Measurements from ENCODE around the gene GSTA2.
"Not testable (repeated sequence)": the region's sequence is repeated elsewhere in the genome, so short reads cannot be mapped to it uniquely, and the experiment has no call there.

GSTA2 gene

DNA sequence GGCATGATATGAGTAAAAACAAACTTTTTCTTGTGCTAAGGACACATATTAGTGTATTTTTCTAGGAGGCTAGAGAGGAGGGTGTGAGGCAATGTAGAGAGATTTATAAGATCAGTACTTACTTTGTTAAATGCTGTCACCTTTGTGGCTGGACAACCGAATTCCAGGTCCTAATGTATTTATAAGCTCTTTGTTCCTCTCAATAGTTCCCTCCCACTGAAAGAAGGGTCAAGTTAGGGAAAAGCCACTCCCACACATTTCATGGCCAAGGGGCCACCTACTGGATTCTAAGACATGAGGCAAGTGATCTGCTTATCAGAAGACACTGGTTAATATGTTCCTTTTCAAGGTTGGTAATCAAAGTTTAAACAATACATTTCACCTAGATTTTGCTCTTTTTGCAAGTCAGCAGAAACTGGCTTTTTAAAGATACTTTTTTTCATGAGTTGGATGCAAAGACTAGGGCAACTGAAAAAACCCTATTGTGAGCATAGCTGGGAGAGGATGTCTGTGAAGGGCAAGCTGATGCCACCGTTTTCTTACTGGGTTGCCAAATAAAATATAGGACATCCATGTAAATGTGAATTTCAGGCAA, at the start of gene GSTA2:
Gene GSTA2 (minus strand): TSS at position 154 of the 595 bp plus-strand sequence. CDS start 5,528 bp downstream, outside the sequence.
- not testable (repeated sequence) for DNase-seq

DNA sequence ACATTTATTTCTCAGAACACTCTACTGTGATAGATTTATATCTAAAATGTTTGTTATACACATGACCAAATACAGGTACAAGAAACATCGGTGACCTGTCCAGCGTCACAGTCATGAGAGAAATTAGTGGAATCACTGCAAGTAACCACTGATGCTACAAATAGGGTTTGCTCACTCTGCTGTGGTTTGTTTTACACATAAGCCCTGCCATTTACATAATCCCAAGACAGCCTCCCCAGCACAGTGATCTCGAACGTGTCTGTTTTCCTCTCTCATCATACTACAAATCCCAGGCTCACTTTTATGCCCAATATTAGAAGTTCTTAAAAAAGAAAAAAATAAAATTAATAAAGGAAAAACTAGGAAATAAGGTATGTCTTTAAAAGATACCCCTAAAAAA, 46.5 kb upstream of the GSTA2 start:
- not testable (repeated sequence) for DNase-seq

DNA sequence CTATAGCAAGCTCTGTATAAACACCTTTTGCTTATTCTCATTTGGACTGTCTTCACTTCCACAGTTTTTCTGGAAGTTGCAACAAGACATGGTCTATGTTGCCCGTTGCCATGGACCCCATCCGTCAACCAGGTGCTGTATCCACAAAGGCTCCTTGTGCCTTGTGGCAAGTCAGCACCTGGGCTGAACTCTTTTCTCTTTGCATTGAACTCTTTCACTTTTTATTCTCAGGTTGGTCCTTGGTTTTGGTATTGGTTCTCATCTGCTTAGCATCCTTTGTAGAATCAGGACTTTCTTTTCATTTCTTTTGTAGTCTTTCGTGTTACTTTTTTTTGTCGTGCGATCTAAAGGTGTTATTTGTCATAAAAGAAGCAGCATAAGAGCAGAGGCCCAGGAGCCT, 45.4 kb upstream of the GSTA2 start:
- no peak for DNase-seq

DNA sequence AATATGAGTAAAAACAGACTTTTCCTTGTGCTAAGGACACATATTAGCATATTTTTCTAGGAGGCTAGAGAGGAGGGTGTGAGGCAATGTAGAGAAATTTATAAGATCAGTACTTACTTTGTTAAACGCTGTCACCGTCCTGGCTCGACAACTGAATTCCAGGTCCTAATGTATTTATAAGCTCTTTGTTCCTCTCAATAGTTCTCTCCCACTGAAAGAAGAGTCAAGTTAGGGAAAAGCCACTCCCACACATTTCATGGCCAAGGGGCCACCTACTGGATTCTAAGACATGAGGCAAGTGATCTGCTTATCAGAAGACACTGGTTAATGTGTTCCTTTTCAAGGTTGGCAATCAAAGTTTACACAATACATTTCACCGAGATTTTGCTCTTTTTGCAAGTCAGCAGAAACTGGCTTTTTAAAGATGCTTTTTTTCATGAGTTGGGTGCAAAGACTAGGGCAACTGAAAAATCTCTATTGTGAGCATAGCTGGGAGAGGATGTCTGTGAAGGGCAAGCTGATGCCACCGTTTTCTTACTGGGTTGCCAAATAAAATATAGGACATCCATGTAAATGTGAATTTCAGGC, 40.5 kb upstream of the GSTA2 start, which contains the start of gene GSTA1:
Gene GSTA1 (minus strand): TSS at position 149 of the 588 bp plus-strand sequence. CDS start 4,549 bp downstream, outside the sequence.
- DNase-seq: not testable (repeated sequence)

DNA sequence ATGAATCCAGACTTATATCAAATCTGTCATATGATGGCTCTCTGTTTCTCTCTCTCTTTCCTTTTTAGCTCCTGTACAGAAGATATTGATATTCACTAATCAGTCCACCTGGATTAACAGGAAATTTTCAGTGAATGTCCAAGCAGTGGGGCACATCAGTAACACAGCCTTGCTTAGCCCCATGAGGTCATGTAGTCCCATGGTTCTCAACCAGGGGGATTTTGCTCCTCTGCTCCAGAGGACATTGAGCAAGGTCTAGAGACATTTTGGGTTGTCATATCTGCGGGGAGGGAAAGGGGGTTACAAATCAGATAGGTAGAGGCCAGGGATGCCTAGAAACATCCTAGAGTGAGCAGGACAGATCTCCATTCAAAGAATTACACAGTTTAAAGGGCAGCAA, 39.5 kb upstream of the GSTA2 start:
- no peak for DNase-seq

DNA sequence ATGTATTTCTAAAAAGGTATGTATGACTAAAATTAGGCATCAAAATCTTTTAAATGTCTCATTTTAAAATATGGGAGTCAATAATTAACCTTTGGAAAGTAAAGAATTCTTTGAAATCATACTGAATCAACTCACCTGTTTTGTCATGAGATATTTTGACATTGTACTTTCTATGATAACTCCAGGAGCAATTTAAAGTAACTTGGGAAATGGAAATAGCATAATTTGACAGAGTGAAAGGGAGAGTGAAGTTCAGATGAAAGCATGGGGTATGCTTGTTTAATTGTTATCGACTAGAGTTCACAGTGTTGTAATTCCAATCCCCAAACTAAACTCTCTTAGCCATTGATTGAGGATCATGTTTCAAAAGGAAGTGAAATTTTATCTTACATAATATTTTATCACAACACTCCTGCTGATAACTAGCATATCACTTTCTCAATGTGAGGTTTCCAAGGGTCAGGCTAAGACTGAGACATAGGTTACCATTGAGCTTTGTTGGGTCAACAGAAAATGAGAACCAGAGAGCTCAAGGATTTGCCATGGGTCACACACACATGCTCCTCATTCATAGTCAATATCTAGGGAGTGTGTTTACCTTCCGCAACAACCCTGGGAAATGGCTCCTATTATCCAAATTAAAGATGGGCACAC, 38.0 kb upstream of the GSTA2 start:
- DNase-seq: no peak

DNA sequence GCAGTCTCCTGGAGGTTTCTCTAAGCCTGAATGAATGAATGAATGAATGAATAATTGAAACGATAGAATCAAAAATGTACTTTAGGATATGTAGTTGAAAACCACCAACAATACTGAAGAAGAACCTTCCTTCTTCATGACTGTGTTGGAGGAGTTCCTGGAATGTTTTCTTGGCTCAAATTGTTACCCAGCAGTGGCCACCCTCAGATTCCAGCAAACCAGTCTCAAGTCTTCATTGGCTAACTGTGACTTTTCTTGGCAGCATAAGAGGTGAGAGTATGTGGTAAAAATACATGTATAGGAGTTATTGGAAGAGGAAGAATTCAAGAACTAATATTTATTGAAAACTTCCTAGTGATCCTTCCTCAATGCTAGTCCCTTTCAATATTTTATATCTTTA, 36.0 kb upstream of the GSTA2 start:
- DNase-seq: not testable (repeated sequence)

DNA sequence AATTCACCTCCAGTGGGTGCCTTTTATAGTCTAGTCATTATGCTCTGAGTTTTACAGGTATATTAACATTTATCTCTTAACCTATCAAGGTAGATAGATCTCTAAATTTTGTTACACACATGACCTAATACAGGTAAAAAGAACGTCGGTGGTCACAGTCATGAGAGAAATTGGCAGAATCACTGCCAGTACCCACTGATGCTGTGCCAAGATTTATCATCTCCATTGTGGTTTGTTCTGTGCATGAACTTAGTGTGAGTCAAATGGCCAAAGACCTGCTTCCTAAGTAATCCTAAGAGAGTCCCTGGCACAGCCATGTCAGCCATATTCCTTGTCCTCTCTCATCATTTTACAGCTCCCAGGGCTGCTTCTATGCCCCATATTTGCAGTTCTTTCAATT, 31.1 kb upstream of the GSTA2 start:
- not testable (repeated sequence) for DNase-seq

DNA sequence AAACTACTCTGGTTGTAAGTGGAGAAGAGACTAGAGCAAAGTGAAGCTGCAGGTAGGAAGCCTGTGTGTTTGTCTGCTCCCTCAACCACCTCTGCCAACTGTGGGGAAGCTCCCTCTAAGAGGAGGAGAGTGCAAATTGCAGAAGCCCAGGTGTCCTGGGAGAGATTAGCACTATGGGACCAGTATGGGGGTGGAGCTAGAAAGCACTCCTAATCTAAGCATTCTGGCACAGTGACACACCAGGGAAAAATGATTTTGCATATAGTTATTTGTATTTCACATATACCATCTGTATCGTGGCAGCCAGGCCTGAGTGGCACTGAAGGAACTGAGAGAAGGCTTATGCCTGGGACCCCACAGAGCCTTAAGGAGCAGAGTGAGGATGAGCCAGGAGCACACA, 27.6 kb upstream of the GSTA2 start:
- DNase-seq: no peak

DNA sequence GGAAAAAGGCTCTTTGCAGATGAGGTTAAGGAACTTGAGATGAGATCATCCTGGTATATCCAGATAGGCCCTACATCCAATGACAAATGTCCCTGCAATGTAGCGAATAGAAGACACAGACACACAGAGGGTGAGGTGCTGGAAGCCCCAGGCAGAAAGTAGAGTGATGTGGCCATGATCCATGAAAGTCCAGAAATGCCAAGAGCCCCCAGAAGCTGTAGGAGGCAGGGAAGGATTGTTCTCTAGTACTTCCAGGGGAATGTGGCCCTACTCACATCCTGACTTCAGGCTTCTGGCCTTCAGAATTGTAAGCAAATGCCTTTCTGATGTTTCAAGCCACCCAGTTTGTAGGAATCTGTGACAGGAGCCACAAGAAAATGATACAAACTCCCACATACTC, 26.4 kb upstream of the GSTA2 start:
- not testable (repeated sequence) for DNase-seq

DNA sequence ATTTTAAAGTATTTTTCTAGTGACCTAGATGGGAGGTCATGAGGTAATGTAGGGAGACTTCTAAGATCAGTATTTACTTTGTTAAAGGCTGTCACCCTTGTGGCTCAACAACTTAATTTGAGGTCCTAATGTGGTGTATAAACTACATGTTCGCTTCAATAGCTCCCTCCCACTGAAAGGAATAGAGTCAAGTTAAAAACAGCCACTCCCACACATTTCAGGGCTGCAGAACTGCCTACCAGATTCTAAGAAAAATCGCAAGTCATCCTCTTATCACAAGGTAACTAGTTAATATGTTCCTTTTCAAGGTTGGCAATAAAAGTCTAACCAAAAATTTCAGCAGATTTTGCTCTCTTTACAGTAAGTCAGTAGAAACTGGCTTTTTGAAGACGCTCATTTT, 25.2 kb upstream of the GSTA2 start:
- no peak for DNase-seq

DNA sequence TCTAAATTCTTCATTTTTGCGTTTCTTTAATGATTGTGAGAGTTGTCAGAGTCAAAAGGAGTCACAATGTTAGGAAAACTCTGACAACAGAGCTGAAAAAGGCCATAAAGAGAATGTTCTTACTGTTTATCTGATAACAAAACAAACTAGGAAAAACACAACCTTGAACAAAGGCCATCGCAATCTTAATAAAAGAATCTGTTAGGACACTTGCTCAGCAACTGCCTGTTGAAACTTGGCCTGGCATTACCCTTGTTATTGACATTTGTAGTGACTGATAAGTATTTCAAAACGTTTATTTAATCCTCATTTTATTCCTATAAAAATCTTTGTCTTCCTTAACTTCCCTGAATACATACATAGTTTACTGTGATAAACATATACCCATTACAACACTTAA, 24.6 kb upstream of the GSTA2 start:
- DNase-seq: no peak

DNA sequence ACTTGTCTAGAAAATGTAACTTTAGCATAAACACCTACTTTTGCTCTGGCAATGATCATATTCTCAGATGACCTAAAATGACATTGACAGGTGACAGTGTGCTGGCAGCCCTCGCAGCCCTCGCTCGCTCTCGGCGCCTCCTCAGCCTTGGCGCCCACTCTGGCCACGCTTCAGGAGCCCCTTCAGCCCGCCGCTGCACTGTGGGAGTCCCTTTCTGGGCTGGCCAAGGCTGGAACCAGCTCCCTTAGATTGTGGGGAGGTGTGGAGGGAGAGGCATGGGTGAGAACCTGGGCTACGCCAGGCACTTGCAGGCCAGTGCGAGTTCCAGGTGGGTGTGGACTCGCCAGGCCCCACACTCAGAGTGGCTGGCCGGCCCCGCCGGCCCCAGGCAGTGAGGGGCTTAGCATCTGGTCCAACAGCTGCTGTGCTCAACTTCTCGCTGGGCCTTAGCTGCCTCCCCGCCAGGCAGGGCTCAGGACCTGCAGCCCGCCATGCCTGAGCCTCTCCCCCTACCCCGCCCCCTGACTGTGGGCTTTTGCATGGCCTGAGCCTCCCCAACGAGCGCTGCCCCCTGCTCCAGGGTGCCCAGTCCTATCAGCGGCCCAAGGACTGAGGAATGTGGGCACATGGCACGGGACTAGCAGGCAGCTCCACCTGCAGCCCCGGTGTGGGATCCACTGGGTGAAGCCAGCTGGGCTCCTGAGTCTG, 23.1 kb upstream of the GSTA2 start:
- no peak for DNase-seq

DNA sequence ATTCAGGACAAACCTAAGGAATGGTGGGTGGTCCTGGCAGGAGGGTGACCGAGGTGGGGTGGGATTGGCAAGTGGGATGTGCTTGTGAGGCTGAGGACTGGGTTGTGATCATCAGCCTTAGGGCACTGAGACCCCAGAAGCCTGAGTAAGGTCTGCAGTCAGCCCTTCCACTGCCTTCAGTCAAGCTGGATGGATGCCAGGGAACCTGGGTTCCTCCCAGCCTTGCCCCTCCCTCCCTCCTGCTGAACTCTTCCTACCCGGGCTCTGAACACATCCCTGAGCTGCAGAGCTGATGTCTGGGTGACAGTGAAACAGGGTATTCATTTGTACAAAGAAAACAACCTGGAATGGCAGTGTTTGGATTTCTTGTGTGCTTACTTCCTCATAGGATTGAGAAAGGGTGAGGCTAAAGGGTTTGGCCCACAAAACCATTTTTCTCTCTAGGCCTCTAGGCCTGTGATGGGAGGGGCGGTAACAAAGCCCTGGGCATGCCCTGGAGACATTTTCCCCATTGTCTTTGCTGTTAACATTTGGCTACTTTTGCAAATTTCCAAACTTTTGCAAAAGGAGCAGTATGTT, 19.5 kb upstream of the GSTA2 start:
- not testable (repeated sequence) for DNase-seq

DNA sequence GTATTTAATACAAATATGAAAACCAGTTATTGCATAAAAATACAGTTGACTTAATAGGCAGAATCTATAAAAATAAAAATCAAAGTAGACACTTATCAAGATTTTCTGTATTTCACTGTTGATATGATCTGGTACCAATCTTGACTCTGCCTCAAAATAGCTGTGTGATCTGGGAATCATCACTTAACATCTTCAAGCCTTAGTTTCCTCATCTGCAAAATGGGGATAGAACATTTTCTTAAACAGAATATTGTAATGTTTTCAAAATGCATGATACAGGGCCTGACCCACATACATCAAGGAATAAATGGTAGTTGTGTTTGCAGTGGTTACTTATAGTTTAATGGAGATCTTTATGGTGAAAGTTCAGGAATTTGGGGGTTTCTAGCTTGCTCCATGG, 18.9 kb upstream of the GSTA2 start:
- not testable (repeated sequence) for DNase-seq

DNA sequence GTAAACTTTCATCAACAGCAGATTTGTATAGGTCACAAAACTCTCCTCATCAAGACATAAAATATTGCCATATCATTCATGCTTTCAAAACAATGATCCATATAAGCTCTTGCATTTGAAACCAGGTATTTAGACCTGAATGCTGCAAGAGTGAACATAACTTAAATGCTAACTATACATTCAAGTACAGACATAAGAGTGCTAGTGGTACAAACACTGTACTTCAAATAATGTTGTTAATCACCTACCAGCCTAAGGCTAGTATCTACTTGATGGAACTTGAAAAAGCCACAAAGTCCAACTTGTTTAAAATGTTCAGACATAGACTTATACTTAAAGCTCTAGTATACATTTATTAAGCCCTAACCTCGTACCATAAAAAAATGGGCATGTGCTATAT, 16.0 kb upstream of the GSTA2 start:
- no peak for DNase-seq

DNA sequence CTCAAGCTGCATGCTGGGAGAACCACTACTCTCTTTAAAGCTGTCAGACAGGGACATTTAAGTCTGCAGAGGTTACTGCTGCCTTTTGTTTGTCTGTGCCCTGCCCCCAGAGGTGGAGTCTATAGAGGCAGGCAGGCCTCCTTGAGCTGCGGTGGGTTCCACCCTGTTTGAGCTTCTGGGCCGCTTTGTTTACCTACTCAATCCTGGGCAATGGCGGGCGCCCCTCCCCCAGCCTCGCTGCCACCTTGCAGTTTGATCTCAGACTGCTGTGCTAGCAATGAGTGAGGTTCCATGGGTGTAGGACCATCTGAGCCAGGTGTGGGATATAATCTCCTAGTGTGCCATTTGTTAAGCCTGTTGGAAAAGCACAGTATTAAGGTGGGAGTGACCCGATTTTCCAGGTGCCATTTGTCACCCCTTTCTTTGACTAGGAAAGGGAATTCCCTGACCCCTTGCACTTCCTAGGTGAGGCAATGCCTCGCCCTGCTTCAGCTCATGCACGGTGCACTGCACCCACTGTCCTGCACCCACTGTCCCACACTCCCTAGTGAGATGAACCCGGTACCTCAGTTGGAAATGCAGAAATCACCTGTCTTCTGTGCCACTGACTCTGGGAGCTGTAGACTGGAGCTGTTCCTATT, 13.6 kb upstream of the GSTA2 start:
- not testable (repeated sequence) for DNase-seq

DNA sequence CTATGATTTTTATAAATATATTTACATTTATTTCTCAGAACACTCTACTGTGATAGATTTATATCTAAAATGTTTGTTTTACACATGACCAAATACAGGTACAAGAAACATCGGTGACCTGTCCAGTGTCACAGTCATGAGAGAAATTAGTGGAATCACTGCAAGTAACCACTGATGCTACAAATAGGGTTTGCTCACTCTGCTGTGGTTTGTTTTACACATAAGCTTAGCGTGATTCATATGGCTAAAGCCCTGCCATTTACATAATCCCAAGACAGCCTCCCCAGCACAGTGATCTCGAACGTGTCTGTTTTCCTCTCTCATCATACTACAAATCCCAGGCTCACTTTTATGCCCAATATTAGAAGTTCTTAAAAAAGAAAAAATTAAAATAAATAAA, 6.1 kb upstream of the GSTA2 start:
- not testable (repeated sequence) for DNase-seq

DNA sequence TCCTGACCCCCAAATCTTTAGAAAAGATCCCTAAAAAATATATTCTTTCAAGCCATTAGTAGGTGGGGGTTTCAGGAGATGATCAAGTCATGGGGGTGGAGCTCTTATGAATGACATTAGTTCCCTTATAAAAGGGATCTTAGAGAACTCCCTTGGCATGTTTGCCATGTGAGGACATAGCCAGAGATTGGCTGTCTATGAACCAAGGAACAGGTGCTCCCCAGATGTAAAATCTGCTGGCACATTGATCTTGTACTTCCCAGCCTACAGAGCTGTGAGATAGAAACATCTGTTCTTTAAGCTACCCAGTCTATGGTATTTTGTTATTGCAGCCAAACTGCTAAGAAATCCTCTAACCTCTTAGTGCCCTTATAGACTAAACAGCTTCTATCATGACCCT, 4.4 kb upstream of the GSTA2 start:
- DNase-seq: not testable (repeated sequence)

DNA sequence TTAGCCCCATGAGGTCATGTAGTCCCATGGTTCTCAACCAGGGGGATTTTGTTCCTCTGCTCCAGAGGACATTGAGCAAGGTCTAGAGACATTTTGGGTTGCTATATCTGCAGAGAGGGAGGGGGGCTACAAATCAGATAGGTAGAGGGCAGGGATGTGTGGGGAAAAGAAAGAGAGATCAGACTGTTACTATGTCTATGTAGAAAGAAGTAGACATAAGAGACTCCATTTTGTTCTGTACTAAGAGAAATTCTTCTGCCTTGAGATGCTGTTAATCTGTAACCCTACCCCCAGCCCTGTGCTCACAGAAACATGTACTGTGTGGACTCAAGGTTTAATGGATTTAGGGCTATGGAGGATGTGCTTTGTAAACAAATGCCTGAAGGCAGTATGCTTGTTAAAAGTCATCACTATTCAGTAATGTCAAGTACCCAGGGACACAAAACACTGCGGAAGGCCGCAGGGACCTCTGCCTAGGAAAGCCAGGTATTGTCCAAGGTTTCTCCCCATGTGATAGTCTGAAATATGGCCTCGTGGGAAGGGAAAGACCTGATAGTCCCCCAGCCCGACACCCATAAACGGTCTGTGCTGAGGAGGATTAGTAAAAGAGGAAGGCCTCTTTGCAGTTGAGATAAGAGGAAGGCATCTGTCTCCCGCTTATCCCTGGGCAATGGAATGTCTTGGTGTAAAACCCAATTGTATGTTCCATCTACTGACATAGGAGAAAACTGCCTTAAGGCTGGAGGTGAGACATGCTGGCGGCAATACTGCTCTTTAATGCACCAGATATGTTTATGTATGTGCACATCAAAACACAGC, 1.4 kb downstream of the GSTA2 start:
- DNase-seq: not testable (repeated sequence)

DNA sequence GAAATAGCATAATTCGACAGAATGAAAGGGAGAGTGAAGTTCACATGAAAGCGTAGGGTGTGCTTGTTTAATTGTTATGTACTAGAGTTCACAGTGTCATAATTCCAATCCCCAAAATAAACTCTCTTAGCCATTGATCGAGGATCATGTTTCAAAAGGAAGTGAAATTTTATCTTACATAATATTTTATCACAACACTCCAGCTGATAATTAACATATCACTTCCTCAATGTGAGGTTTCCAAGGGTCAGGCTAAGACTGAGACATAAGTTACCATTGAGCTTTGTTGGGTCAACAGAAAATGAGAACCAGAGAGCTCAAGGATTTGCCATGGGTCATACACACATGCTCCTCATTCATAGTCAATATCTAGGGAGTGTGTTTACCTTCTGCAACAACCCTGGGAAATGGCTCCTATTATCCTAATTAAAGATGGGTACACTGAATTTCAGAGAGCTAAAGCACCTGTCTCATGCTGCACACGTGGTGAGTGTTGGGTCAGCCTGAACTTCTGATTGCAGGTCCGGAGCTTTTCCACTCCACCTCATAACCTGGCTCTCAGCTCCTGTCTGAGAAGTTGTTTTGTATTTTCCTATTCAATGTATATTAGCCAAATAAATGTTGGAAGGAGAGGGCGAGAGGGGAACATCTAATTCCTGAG, 3.0 kb downstream of the GSTA2 start:
- no peak for DNase-seq

Data from activated gamma-delta T cell treated with Interleukin-2 at 50 U/mL for 16 hours (primary cell).